HG02798 (cell line): ENCODE data around the gene PTPN21.

Experiments
- ATAC-seq: cut with Tn5 transposase; IDR thresholded peaks from one replicate; pipeline ENCODE4 v1.9.1; 2021; ENCODE audit warnings: mild to moderate bottlenecking; ENCODE audit not compliant: unreplicated experiment, poor library complexity

The PTPN21 gene

DNA sequence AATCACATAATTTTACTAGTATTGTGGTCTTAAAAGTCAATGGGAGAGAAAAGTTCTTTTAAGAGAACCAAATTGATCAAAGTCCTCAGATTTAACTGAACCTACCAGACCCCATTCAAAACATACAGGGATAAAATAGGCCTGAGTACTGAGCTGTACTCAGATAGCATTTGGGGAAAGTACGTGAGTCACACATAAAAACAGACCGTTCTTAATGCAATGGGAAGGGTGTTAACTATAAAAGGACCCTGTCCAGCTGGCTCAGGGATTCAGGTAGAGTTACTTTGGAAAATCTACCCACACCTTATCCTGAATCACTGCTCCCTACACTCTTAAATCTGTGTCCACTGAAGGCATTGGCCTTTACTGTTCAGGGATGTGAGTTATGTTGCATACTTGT is 78.0 kb downstream of the PTPN21 start:
- no peak for ATAC-seq

DNA sequence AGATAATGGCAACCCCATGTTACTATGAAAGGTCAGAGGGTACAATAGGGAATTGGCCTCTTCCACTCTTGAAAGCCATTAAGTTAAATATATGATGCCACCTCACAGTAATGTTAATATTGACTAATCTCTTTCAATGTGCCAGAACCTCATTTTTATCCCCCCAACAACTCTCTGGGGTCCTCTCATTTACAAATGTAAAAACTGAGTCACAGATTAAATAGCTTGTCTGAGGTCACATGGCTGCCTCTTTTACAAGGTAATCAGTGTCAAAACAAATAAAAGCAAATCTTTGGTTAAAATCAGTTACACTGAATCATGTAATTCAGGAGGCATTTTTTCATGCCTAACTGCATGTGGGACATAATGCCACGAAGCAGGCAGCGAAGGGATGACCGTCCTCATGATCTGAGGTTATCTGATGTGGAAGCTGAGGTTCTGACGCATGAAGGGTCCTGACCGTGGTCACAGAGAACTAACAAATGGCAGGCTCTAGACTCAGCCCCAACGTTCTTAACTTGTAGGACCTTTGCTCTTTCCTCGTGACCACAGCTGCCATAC is 78.5 kb downstream of the PTPN21 start:
- ATAC-seq, result no peak

DNA sequence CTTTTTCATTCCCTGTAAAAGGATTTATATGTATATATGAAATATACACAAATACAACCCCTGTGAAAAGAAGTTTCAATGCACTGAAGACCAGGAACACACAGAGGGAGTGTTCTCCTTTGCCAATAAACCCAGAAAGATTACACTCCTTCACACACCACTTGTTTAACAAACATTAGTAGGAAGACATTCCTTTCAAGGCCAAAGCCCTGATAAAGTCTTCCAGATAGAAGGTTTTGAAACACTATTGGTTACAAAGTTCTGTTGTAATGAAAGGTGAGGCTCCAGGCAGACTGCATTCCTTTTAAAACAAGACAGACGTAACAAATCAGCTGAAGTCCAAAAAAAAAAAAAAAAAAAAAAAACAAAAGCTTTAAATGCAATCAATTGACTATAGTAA is 81.0 kb downstream of the PTPN21 start:
- ATAC-seq, result no peak

DNA sequence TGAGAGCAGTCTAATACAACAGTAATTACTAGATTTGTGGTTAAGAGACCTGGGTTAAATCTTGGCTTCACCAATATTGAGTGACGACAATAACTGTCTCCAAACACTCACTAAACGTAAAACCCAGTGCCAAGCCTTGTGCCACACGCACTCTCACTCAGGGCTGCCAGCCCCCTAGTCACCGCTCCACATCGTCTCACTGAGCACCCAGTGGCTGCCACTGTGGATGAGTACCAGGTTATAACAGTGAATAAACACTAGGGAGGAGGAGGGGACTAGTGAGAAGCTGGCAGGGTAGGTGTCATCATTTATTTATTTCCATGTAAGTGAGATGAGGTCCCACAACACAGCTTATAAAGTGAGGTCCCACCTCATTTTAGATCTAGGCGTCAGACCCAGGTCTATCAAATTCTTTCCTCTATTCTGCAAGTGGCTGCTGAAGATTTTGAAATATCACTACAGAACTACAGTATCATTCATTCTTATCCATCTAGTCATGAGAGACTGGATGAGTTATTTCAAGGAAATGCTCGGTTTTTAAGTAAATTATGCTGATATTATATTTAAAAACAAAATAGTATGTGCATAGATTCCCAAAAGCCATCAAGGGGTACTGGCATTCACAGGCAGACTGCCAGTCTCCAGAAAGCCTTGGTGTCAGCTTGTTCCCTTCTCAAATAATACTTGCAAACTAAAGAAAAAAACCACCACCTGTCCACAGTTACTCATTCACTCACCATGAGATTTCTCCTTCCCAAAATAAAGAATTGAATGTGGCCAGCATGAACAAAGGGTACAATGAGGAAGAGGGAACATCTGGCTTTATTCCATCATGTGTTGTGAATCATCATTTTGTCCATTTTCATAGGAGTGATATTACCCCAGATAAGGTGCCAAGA is 84.0 kb downstream of the PTPN21 start:
- no peak for ATAC-seq

DNA sequence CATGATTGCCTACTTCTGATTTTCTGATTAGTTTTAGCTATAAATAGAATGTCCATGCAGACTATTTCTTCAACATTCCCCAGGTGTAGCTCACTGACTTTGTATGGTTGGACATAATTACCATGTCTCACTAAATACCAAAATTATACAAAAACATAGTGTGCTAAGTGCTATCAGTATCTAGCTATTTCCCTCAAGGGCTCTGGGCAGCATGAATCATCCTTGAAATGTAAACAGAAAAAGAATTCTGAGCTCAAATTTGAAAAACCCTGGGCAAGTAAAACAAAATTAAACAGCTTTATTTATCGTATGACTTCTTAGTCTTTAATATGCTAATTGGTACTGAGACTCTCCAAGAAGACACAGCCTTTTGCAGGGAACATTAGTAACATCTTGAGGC is 86.4 kb downstream of the PTPN21 start:
- ATAC-seq, result no peak

DNA sequence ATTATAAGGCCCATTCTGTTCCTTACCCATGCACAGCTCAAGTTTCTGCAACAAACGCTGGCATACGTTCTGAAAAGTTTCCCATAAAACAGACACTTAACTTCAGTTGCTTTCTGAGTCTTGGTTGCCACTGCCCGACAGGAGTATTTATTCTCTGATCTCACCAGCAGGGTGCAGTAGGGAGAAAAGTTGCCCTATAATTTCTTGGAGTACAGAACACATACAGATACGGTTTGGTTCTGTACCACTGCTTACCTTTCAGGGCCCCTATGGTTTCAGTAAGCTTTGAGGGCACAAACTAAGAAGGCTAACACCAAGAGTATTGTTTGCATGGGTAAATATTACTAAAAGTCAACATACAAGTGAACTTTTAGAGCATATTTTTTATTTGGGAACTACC is 91.5 kb downstream of the PTPN21 start:
- ATAC-seq, result no peak

DNA sequence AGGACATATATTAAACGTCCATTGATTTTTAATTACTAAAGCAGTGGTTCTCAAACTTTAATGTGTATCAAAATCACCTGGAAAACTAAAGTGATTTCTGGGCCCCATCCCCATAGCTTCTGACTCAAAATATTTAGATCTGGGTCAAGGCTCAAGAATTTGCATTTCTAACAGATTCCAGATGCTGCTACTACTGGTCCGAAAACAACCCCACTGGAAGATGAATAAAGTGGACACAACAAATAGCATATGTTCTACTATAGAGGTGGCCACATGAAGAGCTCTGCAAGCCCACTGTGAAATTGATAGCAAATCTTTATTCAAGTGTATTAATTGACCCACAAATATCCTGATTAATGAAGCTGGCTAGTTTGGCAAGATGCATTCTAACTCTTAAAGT is 99.9 kb downstream of the PTPN21 start:
- no peak for ATAC-seq

DNA sequence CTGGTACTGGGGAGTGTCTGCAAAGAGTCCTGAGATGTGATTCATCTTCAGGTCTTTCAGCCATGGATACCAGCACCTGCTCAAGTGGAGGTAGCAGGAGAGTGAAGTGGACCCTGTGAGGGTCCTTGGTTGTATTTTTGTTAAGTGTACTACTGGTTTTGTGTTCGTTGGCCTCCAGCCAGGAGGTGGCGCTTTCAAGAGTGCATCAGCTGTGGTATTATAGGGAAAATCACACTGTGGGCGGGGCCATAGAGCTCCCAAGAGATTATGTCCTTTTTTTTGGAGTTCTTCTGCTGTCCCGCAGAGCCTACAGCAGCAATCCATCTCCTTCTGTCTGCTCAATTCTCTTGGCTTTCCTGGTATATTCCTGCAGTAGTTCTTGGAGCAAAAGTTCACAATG is 102.6 kb downstream of the PTPN21 start:
- no peak for ATAC-seq

DNA sequence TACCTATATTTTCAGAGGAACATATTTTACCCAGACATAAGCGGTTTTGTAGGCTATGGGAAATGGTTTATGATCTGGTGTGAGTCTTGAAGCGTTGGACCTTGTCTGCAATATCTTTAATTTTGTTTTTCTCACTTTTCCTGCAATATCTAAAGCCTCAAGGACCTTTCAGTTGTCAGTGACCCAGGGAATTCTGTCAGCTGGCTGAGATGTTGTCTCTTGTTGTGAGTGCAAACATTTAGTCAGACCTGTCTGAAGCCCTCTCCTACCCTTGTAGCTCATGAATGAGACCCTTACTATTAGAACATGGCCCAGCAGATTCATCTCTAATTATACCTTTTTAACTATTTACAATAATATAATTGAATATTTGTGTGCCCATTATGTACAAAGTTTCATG is 115.7 kb downstream of the PTPN21 start:
- no peak for ATAC-seq

DNA sequence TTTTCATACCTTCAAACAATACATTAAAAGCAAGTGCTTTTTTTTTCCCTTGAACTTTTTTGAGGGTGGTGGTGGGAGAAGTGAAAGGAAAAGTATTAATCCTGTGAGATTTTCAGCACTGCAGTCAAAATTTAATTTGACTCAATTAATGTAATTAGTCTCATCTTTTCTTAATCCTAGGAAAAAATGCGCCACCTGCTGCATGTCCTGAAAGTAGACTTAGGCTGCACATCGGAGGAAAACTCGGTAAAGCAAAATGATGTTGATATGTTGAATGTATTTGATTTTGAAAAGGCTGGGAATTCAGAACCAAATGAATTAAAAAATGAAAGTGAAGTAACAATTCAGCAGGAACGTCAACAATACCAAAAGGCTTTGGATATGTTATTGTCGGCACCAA is 117.1 kb downstream of the PTPN21 start:
- no peak for ATAC-seq

DNA sequence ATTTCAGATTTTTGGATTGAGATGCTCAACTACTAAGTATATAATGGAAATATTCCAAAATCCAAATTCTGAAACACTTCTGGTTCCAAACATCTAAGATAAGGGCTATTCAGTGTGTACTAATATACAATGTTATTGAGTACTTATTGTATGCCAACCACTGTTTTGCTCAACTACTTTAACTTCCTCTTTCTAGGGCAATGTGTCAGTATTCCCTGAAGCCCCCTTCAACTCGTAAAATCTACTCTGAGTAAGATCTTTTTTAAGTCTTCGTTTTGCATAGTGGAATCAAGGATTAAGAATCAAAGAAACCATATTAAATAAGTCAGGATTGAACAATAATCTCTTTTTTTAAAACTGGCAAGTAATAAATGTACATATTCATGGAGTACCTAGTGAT is 123.8 kb downstream of the PTPN21 start:
- ATAC-seq, result no peak

DNA sequence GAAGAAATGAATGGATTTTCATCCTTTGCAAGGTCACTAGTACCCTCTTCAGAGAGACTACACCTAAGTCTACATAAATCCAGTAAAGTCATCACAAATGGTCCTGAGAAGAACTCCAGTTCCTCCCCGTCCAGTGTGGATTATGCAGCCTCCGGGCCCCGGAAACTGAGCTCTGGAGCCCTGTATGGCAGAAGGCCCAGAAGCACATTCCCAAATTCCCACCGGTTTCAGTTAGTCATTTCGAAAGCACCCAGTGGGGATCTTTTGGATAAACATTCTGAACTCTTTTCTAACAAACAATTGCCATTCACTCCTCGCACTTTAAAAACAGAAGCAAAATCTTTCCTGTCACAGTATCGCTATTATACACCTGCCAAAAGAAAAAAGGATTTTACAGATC is 128.5 kb downstream of the PTPN21 start:
- ATAC-seq, result no peak

DNA sequence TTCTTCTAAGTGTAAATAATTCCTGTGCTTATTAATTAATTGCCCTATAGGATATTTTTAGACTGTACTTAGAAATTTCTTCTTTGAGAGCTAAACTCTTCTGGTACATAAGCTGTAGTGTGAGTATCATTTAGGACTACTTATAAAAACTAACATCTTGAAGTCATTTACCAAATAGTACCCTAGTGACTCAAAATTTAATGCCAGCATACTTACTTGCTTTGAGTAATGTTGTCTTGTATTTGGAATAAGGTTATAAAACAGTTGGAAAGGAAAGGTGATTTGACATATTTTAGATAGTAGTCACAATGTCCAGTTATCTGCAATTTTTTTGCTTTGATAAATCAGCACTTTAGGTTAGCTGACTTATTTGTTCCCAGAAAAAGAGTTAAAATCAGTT is 130.2 kb downstream of the PTPN21 start:
- ATAC-seq, result no peak

DNA sequence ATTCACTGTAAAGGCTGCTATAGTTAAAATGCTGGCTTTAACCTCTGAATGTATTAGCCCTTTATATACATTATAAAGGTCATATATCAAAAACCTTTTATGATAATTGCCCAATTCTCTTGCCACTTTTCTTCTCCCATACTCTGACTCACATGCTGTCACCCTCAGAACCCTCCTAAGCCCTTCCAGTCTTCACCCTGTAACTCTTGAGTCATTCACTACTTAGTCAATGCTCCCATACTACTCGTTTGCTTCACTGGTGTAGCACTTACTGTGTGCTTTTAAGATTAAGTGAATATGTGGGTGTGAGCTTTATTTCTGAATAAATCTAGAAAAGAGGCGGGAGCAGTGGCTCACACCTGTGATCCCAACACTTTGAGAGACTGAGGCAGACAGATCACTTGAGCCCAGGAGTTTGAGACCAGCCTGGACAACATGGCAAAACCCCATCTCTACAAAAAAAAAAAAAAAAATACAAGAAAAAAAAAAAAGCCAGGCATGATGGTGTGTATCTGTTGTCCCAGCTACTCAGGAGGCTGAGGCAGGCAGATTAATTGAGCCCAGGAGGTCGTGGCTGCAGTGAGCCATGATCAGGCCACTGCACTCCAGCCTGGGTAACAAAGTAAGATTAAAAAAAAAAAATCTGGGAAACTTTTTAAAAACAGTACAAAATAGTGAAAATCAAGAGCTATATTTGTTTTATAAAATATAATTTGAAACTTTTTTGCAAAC is 131.7 kb downstream of the PTPN21 start:
- ATAC-seq, result no peak

DNA sequence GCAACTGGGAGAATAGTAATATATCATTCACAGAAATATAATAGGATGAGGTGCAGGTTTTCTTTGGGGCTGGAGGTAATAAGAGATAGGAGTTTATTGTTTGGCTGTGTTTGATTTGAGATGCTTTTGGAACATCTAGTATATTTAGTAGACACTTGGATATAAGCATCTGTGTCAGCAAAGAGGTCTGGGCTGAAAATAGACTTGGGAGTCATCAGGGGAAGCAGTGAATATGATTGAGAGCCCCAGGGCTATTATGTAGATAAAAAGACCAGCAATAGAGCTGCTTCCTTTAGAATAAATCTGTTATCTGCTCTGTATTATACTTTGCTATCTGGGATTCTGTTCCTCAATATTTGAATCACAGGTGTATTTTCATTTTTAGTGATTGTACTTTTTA is 132.8 kb downstream of the PTPN21 start:
- no peak for ATAC-seq

DNA sequence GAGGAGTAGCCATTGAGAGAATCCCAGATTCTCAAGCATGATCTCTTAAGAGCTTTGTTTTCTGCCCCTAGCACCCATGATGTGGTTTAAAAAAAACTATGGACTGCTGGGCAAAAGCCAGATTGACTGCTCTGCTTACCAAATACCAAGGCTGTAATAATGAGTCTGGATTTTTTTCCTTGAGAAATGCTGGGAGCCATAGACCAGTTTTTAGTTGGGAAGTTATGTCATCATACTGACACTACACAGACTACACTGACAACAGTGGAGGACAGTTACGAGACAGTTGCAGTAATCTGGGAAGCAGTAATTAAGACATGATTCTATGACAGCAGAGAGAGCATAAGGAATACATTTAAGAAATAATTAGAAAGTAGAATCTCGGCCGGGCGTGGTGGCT is 133.5 kb downstream of the PTPN21 start:
- no peak for ATAC-seq

DNA sequence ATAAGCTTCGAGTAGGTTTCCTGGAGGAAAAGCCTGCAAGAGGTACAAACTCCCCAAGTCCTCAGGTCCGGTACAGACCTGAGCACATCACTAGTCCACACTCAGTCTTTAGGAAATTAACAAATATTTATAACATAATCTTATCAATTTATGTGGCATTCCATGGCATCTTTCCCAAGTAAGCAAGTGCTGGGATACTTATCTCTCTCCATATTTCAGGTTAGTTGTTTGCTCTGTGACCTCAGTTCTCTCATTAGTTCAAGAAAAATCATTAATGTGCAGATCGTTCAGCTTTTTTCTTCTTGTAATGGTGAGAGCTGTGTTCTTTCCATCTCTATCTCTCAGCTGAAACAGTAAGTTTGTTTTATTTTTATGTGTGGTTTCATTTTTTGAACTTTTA is 134.6 kb downstream of the PTPN21 start:
- ATAC-seq, result no peak

DNA sequence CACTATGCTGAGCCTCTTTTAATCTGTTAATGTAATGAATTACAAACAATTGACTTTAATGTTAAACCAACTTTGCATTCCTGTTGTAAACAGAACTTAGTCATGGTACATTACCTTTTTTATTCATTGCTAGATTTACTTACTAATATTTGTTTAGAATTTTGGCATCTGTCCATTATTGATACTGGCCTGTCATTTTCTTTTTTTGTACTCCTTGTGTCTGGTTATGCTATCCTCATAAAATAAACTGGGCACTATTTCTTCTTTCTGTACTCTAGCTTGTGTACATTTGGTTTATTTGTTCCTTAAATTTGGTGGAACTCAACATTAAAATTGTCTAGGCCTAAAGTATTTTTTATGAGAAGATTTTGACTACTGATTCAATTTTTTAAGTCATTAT is 137.2 kb downstream of the PTPN21 start:
- no peak for ATAC-seq
